ENCODE data around the gene PTEN.

Gene PTEN

DNA sequence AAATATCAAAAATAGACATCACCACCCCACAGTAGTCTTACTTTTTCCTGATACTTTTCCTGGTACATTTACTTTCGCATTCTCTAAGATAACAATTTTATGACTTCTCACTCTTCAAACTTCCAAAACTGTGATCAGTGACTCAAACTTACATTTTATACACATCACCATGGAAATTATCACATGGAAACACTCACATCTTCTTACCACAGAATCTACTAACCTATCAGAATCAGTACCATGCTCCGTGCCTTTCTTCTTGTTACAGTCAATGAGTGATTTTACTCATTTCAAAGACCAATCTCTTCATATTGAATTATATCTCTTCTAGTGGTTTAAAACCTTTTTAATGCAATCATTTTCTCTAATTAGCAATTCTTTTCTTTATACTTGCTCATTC lies 120.3 kb downstream of the PTEN start:
- Histone ChIP-seq H3K4me3 (ENCODE audit: insufficient read length, low read depth) (no peak overlapping the region), H3K4me1 (ENCODE audit: insufficient read depth, insufficient read length) (no peaks in the 10 kb centered on the region), H3K36me3 (ENCODE audit: insufficient read depth, insufficient read length, low read length) (no peaks in the 10 kb centered on the region), H3K9ac (ENCODE audit: insufficient read length, low read depth) (no peak overlapping the region), H3K9me3 (ENCODE audit: insufficient read depth, low read length) (no peaks in the 10 kb centered on the region), H3K27me3 (ENCODE audit: insufficient read depth, insufficient read length) (no peaks in the 10 kb centered on the region)
- TF ChIP-seq YY1 (IDR thresholded peaks at IDR 0.05; ENCODE audit: insufficient read depth, insufficient read length) (no peak), ZNF274 (IDR thresholded peaks at IDR 0.05; ENCODE audit: low read depth, low read length) (no peak), SUZ12 (IDR thresholded peaks at IDR 0.05; ENCODE audit: extremely low read depth, insufficient read depth, insufficient read length) (no peak)
- DNase-seq (ENCODE audit: low read depth, low spot score), result no peak

DNA sequence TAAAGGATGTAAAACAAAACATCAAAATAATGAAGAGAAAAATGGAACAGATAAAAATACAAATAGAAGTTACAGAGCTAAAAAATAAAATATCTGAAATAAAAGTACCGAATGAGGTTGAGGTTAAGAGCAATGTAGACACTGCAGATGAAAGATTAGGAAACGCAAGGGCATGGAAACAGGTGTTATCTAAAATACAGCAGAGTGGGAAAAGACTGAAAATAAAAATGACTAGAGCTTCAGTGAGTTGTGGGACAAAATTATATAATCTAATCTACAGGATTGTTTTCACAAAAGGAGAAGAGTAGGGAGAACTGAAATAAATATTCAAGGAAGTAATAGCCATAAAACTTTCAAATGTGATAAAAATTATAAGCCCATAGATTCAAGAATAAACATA lies 123.8 kb downstream of the PTEN start:
- Histone ChIP-seq H3K9ac (ENCODE audit: insufficient read length, low read depth) (no peak overlapping the region), H3K36me3 (ENCODE audit: insufficient read depth, insufficient read length, low read length) (no peaks in the 10 kb centered on the region), H3K9me3 (ENCODE audit: insufficient read depth, low read length) (no peaks in the 10 kb centered on the region), H3K27me3 (ENCODE audit: insufficient read depth, insufficient read length) (no peaks in the 10 kb centered on the region), H3K4me3 (ENCODE audit: insufficient read length, low read depth) (no peak overlapping the region), H3K4me1 (ENCODE audit: insufficient read depth, insufficient read length) (no peaks in the 10 kb centered on the region)
- TF ChIP-seq YY1 (IDR thresholded peaks at IDR 0.05; ENCODE audit: insufficient read depth, insufficient read length), result no peak
- TF ChIP-seq ZNF274 (IDR thresholded peaks at IDR 0.05; ENCODE audit: low read depth, low read length), result no peak
- no peak for TF ChIP-seq SUZ12 (IDR thresholded peaks at IDR 0.05; ENCODE audit: extremely low read depth, insufficient read depth, insufficient read length)
- no peak for DNase-seq (ENCODE audit: low read depth, low spot score)

- Histone ChIP-seq H3K9me3 (ENCODE audit: insufficient read depth, low read length) (no peaks in the 10 kb centered on the region), H3K36me3 (ENCODE audit: insufficient read depth, insufficient read length, low read length) (no peaks in the 10 kb centered on the region), H3K4me3 (ENCODE audit: insufficient read length, low read depth) (no peak overlapping the region), H3K9ac (ENCODE audit: insufficient read length, low read depth) (no peak overlapping the region), H3K27me3 (ENCODE audit: insufficient read depth, insufficient read length) (no peaks in the 10 kb centered on the region), H3K4me1 (ENCODE audit: insufficient read depth, insufficient read length) (no peaks in the 10 kb centered on the region)
- DNase-seq (ENCODE audit: low read depth, low spot score), result no peak
- TF ChIP-seq ZNF274 (IDR thresholded peaks at IDR 0.05; ENCODE audit: low read depth, low read length), result no peak
- TF ChIP-seq SUZ12 (IDR thresholded peaks at IDR 0.05; ENCODE audit: extremely low read depth, insufficient read depth, insufficient read length), result no peak
- no peak for TF ChIP-seq YY1 (IDR thresholded peaks at IDR 0.05; ENCODE audit: insufficient read depth, insufficient read length)
Measured at GRCh38 chr10:87991946-87992345, 128.5 kb downstream of the PTEN start.

DNA sequence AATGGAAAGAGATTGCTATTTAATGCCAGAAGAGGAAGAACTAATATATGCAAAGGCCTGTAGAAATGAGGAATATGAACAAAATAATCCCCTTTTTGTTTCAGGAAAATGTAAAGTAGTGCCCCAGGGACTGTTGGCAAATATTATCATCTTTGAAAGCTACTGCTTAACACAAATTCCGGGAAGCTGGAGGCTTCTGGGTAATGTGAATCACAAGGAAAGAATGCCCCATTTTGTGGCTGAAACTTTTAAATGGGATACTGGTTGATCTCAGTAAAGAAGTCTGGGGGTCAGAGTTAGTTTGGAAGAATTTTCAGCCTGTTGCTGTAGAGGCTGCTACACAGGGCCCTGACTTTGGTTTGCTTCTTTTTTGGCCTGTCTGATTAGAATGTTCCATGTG lies 141.0 kb downstream of the PTEN start:
- TF ChIP-seq YY1 (IDR thresholded peaks at IDR 0.05; ENCODE audit: insufficient read depth, insufficient read length) (no peak), ZNF274 (IDR thresholded peaks at IDR 0.05; ENCODE audit: low read depth, low read length) (no peak), SUZ12 (IDR thresholded peaks at IDR 0.05; ENCODE audit: extremely low read depth, insufficient read depth, insufficient read length) (no peak)
- Histone ChIP-seq H3K9ac (ENCODE audit: insufficient read length, low read depth) (no peak overlapping the region), H3K36me3 (ENCODE audit: insufficient read depth, insufficient read length, low read length) (no peaks in the 10 kb centered on the region), H3K27me3 (ENCODE audit: insufficient read depth, insufficient read length) (no peaks in the 10 kb centered on the region), H3K4me1 (ENCODE audit: insufficient read depth, insufficient read length) (no peaks in the 10 kb centered on the region), H3K4me3 (ENCODE audit: insufficient read length, low read depth) (no peak overlapping the region), H3K9me3 (ENCODE audit: insufficient read depth, low read length) (no peaks in the 10 kb centered on the region)
- DNase-seq (ENCODE audit: low read depth, low spot score), result no peak

DNA sequence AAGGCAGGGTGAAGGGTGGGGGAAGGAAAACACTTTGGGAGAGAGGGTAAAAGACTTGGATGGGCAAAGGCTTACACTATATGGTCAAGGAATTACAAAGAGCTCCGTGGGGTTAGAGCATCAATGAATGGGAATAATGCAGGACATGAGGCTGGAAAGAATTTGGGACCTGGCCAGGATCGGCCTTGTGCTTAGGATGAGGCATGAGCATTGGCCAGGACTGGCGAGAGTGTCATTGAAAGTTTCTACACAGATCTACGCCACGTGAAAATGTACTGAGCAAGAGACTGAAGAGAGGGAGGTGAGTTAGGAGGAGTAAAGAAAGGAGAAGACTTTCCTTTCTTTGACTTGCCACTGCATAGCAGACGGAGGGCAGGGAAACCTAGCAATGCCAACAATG lies 142.8 kb downstream of the PTEN start:
- no peaks in the 10 kb centered on the region for H3K4me1 ChIP-seq (ENCODE audit: insufficient read depth, insufficient read length)
- TF ChIP-seq YY1 (IDR thresholded peaks at IDR 0.05; ENCODE audit: insufficient read depth, insufficient read length) (no peak), ZNF274 (IDR thresholded peaks at IDR 0.05; ENCODE audit: low read depth, low read length) (no peak), SUZ12 (IDR thresholded peaks at IDR 0.05; ENCODE audit: extremely low read depth, insufficient read depth, insufficient read length) (no peak)
- H3K9me3 ChIP-seq (ENCODE audit: insufficient read depth, low read length), result peaks cover 4% of the 10 kb centered on the region; the same call in 1 of the 2 replicates
- no peak for DNase-seq (ENCODE audit: low read depth, low spot score)
- no peaks in the 10 kb centered on the region for H3K36me3 ChIP-seq (ENCODE audit: insufficient read depth, insufficient read length, low read length)
- H3K4me3 ChIP-seq (ENCODE audit: insufficient read length, low read depth), result no peak overlapping the region
- no peak overlapping the region for H3K9ac ChIP-seq (ENCODE audit: insufficient read length, low read depth)
- H3K27me3 ChIP-seq (ENCODE audit: insufficient read depth, insufficient read length), result no peaks in the 10 kb centered on the region

GRCh38 chr10:88008866-88009470 lies 145.5 kb downstream of the PTEN start:
- TF ChIP-seq SUZ12 (IDR thresholded peaks at IDR 0.05; ENCODE audit: extremely low read depth, insufficient read depth, insufficient read length) (no peak), ZNF274 (IDR thresholded peaks at IDR 0.05; ENCODE audit: low read depth, low read length) (no peak), YY1 (IDR thresholded peaks at IDR 0.05; ENCODE audit: insufficient read depth, insufficient read length) (no peak)
- no peak for DNase-seq (ENCODE audit: low read depth, low spot score)
- H3K9ac ChIP-seq (ENCODE audit: insufficient read length, low read depth), result no peak overlapping the region
- no peak overlapping the region for H3K4me3 ChIP-seq (ENCODE audit: insufficient read length, low read depth)
- no peaks in the 10 kb centered on the region for H3K36me3 ChIP-seq (ENCODE audit: insufficient read depth, insufficient read length, low read length)
- H3K9me3 ChIP-seq (ENCODE audit: insufficient read depth, low read length), result peaks cover 5% of the 10 kb centered on the region; the same call in 1 of the 2 replicates
- no peaks in the 10 kb centered on the region for H3K27me3 ChIP-seq (ENCODE audit: insufficient read depth, insufficient read length)
- no peaks in the 10 kb centered on the region for H3K4me1 ChIP-seq (ENCODE audit: insufficient read depth, insufficient read length)

- H3K9ac ChIP-seq (ENCODE audit: insufficient read length, low read depth), result no peak overlapping the region
- peaks cover 5% of the 10 kb centered on the region; the same call in 1 of the 2 replicates for H3K9me3 ChIP-seq (ENCODE audit: insufficient read depth, low read length)
- no peak for TF ChIP-seq YY1 (IDR thresholded peaks at IDR 0.05; ENCODE audit: insufficient read depth, insufficient read length)
- no peak for TF ChIP-seq SUZ12 (IDR thresholded peaks at IDR 0.05; ENCODE audit: extremely low read depth, insufficient read depth, insufficient read length)
- no peak for TF ChIP-seq ZNF274 (IDR thresholded peaks at IDR 0.05; ENCODE audit: low read depth, low read length)
- no peaks in the 10 kb centered on the region for H3K4me1 ChIP-seq (ENCODE audit: insufficient read depth, insufficient read length)
- no peaks in the 10 kb centered on the region for H3K27me3 ChIP-seq (ENCODE audit: insufficient read depth, insufficient read length)
- DNase-seq (ENCODE audit: low read depth, low spot score), result no peak
- no peaks in the 10 kb centered on the region for H3K36me3 ChIP-seq (ENCODE audit: insufficient read depth, insufficient read length, low read length)
- no peak overlapping the region for H3K4me3 ChIP-seq (ENCODE audit: insufficient read length, low read depth)
Measured at GRCh38 chr10:88012641-88013040, 149.2 kb downstream of the PTEN start.
